GM12892 (cell line): Measurements from ENCODE around the gene CBFA2T3.

Experiments
- POLR2A ChIP-seq: IDR thresholded peaks from 2 replicates; pipeline ENCODE4 v1.6.1; 2011; ENCODE audit warnings: low read depth, low read length, control low read depth
- POLR2AphosphoS5 ChIP-seq: IDR thresholded peaks from 2 replicates; pipeline ENCODE4 v1.6.1; 2011; ENCODE audit warnings: low read depth, low read length, control low read depth
- TAF1 ChIP-seq: IDR thresholded peaks from 2 replicates; pipeline ENCODE4 v1.6.1; 2011; ENCODE audit warnings: low read depth, mild to moderate bottlenecking, control low read depth, low read length, borderline replicate concordance

- TF ChIP-seq POLR2A (no peak), POLR2AphosphoS5 (no peak), TAF1 (no peak)
Observed at GRCh38 chr16:88927661-88928060, 49.3 kb downstream of the CBFA2T3 start.
